GM20000 (cell line): ENCODE measurements around the gene SSBP2.
A peak's percentile ranks its signal among the peaks of the same experiment; 100 is the strongest.
"Not testable (repeated sequence)": the region's sequence is repeated elsewhere in the genome, so short reads cannot be mapped to it uniquely, and the experiment has no call there.

Source experiments
- DNase-seq: peaks from one replicate; pipeline ENCODE4 v3.0.0; 2012; ENCODE audit warnings: low spot score
- TF ChIP-seq, protein P1 (sequence below): IDR thresholded peaks from 2 replicates; pipeline ENCODE4 v1.5.1; 2012; ENCODE audit warnings: mild to moderate bottlenecking, control low read depth; ENCODE audit errors: extremely low read depth, missing control alignments

Gene SSBP2

DNA sequence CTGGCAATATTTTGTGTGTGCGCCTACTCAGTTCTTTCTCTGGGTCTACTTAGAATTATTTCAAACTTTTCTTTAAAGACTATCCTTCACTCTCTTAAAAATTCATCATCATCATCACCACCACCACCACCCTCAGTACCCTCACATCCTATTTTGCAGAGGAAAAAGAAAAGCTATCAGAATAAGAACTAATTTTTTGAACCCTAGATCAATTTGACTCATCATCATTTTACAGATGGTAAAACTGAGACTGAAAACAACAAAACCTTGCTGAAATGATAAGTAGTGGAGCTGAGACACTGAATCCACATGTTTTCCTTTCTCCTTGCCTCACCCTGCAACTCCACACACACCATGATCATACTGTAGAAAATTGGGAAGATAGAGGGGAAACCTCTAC is 119.3 kb downstream of the SSBP2 start:
- no peak for DNase-seq
- TF ChIP-seq, protein P1, sequence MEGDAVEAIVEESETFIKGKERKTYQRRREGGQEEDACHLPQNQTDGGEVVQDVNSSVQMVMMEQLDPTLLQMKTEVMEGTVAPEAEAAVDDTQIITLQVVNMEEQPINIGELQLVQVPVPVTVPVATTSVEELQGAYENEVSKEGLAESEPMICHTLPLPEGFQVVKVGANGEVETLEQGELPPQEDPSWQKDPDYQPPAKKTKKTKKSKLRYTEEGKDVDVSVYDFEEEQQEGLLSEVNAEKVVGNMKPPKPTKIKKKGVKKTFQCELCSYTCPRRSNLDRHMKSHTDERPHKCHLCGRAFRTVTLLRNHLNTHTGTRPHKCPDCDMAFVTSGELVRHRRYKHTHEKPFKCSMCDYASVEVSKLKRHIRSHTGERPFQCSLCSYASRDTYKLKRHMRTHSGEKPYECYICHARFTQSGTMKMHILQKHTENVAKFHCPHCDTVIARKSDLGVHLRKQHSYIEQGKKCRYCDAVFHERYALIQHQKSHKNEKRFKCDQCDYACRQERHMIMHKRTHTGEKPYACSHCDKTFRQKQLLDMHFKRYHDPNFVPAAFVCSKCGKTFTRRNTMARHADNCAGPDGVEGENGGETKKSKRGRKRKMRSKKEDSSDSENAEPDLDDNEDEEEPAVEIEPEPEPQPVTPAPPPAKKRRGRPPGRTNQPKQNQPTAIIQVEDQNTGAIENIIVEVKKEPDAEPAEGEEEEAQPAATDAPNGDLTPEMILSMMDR = no peak

DNA sequence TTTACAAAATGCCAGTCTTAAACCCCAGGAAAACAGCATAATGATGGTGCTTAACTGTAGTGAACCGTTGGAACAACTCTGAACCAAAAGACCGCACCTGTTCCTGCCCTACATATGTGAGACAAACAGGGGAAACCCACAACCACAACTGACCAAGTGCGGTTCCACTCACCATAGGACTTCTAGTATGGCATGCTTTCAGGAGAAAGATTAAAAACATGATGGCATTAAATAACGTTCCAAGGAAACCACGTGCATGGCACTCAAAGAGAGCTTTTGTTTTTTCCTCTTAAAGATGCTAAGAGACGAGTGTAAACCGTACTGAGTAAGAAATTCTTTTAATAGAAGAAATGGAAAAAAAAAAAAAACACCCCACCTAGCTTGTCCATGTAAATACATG is 119.8 kb downstream of the SSBP2 start:
- DNase-seq = peak; percentile 28
- TF ChIP-seq, protein P1 = no peak

DNA sequence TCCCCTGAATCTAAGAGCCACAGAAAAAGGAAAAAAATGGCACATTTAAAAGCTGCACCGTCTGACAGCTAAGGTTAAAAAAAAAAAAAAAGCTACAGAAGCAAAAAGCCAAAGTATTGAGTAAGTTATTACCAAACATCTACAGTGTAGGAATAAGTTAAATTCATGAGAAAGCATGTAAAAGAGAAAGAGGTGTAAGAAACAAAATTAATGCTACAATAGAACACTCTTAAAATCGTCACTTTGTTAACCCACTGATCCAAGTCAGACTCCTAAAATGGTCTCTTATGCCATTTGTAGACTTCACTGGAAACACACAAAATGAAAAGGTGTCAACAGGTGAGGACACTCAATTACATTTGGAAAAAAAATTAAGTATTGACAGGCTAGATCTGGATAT is 120.2 kb downstream of the SSBP2 start:
- DNase-seq = no peak
- TF ChIP-seq, protein P1 = no peak

DNA sequence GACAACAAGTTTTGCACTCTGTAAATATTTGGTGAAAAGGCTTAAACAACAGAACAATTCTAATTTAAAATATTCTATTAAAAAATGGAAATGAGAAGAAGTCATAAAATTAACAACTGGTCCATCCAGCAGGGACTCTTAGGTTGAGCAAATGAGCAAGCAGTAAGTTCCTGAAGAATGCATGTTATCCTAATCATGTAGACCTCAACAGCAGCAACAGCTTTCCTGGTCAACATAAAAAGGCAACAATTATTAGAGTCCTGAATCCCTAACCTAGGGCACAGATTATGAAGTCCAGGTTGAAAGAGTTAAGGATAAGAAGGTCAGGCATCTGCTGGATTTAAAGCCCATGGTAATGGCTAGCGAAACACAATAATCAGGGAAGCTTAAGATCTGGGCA is 120.9 kb downstream of the SSBP2 start:
- DNase-seq = no peak
- TF ChIP-seq, protein P1 = no peak

DNA sequence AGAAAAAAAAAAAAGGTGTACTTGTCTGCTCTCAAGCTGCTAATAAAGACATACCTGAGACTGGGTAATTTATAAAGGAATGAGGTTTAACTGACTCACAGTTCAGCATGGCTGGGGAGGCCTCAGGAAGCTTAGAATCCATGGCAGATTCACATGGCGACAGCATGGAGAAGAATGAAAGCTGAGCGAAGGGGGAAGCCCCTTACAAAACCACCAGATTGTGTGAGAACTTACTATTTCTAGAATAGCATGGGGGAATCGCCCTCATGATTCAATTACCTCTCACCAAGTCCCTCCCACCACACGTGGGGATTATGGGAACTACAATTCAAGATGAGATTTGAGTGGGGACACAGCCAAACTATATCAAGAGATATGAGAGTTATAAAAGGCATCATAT is 122.8 kb downstream of the SSBP2 start:
- not testable (repeated sequence) for DNase-seq

DNA sequence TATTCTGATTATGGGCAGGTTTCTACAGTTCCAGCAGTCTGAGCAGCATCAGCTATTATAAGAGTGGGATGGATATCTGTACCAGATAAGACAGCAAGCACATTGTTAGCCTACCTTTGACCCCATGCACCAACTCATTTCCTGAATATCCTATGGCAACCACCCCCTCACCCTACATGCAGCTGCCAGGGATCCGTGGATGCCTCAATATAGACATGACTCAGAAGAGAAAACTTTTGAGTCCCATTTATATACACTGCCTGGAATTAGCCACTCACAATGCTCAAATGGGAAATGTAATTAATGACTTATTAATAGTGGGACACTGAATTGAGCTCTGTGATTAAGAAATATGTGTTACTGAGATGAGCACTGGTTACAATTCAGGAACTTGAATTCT is 124.4 kb downstream of the SSBP2 start:
- no peak for DNase-seq
- TF ChIP-seq, protein P1 = no peak

DNA sequence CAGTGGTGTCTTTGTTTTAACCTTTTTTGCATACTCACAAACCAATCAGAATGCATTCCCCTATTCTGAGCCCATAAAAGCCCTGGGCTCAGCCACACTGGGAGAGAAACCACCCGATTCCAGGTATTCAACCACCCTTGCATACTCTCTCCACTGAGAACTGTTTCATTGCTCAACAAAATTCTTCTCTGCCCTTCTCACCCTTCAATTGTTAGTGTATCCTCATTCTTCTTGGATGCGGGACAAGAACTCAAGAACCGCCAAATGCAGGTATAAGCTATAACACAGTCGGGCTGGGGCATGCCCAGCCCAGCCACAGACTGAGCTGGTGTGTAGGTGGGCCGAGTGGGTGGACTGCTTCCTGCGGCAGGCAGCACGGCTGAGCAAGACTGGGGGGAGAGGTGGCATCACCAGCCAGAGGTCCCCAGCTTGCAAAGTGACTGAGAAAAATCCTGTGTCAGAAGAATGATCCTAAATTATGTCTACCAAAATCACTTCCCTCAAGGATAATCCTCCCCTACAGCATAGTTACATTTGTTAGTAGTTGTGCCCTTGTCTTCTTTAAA is 141.0 kb downstream of the SSBP2 start:
- no peak for DNase-seq
- TF ChIP-seq, protein P1 = no peak

DNA sequence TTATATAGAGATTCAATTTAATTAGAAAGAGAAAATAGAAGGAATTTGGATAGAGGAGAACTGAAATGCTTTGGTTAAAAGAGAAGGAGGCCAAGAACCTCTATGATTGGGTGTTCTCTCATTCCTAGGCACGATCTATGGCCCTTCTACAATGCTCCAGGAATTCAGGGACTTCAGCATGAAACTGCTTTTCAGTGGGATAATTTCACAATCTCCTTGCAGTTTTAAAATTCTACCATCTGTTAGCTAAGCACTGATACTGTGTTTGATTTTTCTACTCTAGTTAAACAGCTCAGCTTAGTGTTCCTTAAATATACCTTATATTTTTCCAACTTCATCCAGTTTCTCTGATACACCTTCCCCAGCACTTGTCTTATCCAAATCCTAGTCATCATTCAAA is 141.9 kb downstream of the SSBP2 start:
- no peak for DNase-seq
- TF ChIP-seq, protein P1 = no peak
